ENCODE measurements around the gene CRB1.

The CRB1 gene

DNA sequence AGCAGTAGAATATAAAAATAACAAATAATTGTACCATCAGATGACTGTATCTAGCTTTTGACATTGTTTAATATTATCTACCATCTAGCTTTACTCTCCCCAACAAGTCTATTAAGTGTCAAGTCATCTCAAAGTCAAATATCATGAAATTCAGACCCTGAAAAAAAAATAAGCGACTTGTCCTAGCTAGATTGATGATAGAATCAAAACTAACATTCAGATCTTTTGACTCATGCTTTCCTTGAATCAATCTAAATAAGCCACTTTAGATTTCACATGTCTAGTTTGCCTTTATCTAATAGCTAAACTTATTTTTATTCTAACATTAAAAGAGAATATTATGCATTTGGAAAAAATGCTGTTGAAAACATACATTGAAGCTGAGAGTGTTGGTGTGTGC, 35.4 kb downstream of the CRB1 start:
- DNase-seq (ENCODE audit: low spot score): no peak

DNA sequence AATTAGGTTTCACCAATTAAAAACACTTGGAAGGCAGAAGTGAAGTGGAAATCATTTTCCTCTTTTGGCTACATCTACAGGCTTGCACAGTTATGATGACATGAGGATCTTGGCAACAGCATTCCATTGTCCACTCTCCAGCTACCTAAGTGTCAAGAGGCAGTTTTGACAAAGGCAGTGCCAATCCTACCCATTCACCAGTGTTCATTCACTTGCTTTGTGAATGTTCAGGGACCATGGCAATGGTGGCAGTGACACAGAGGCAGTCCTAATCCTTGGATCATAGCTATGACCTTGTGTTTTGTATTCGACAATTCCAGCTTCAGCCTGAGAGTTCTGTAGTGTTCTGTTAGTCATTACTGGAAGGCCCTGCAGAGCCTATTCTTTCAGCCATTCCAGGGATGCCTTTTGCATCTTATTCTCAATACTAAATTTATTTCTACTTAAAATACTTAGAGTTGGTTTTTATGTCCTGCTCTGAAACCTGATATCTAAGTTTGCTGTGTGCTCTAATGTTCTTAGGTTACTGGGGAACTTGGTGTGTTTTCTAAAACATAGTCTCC, 36.7 kb downstream of the CRB1 start:
- peak; percentile 14 for DNase-seq (ENCODE audit: low spot score)

DNA sequence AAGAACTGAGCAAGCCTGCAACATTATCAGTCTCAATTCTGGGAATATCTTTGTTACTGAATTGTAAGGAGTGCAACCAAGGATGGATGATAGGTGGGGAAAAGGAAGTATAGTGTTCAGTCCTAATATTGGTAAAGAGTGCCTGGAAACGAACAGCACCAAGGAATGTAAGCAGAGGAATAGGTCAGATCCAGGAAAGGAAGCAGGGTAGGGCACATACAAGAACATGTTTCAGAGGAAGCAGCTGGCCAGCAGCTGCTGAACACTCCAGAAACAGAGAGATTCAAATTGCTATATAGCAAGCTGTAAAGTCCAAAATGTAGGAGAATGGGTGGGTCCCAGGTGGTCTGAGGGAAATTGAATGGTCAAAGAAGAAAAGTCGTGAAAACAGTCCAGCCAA, 37.9 kb downstream of the CRB1 start:
- no peak for DNase-seq (ENCODE audit: low spot score)

DNA sequence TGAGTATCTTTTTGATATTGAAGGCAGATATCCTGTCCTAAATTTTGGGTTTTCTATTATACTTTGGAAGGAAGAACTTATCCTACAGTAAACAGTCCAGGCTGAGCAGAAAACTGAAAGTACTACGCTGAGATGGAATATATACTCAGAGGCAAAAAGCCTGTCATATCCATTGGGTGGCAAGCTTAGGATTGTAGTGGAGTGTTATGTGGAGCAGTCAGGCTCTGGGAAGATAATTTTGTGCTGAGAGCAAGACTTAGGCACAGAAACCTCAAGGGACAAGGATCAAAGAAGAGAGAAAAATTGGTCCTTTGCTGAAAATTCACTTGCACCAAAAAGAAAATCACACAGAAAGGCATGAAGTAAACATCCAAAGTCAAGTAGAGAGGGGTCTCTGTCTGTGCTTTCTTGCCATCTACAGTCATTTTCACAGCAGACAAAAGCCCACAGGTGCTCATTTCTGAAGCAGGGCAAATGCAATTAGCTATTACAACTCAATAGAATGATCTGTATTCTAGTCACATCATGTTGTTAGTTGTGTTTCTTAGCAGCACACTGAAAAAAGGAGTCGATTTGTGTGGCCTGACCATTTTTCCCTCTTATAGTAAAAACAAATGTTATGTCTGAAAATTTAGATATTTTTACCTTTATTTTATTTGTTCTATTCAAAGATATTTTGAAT, 38.5 kb downstream of the CRB1 start:
- no peak for DNase-seq (ENCODE audit: low spot score)

DNA sequence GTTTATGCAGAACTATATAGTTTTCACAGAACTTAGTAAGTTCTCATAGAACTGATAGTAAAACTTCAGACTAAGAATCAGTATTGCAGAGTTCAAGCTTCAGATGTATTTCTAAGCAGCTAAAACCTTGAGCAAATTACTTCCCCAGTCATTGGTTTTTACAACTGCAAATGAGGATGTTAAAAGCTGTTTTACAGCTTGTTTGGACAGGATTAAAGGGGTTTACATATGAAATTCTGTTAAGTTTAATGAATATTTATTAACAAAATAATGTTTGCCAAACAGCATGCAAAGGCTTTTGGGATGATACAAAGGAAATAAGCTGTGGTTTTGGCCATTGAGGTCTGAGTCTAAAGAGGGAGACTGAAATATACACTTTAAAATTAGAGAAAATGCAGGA, 39.1 kb downstream of the CRB1 start:
- no peak for DNase-seq (ENCODE audit: low spot score)

DNA sequence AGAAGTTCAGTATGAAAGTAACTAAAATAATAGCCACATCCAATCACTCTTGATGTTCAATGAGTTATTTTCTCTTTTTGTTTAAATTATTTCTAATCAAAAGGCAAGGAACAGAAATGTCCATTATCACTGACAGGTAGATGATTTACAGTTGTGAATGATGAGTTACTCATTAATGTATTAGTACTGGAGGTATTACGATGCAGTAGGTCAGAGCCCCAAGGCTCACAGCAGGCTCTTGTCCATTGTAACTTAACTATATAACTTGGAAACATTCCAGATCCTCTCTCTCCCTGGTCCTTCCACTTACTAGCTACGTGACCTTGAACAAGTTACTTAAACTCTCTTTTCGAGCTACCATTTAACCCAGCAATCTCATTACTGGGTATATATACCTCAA, 39.5 kb downstream of the CRB1 start:
- DNase-seq (ENCODE audit: low spot score): no peak

DNA sequence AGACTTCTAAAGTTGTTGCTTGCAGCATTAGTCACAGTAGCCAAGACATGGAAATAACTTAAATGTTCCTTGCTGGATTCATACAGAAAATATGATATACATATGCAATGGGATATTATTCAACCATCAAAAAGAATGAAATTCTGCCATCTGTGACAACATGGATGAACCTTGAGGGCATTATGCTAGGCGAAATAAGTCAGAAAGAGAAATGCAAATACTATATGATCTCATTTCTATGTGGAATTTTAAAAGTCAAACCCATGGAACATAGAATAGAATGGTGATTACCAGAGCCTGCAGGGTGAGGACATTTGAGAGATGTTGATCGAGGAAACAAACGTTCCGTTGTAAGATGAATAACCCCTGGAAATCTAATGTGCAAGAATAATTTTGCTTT, 43.0 kb downstream of the CRB1 start:
- no peak for DNase-seq (ENCODE audit: low spot score)

DNA sequence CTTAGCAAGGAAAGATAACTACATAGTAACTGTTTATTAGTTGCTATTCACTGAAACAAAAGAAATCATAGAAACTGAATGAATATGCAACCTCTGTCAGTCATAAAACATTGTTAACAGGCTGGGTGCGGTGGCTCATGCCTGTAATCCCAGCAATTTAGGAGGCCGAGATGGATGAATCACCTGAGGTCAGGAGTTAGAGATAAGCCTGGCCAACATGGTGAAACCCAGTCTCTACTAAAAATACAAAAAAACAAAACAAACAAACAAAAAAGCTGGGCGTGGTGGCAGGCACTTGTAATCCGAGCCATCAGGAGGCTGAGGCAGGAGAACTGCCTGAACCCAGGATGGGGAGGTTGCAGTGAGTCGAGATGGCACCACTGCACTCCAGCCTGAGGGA, 44.1 kb downstream of the CRB1 start:
- no peak for DNase-seq (ENCODE audit: low spot score)

DNA sequence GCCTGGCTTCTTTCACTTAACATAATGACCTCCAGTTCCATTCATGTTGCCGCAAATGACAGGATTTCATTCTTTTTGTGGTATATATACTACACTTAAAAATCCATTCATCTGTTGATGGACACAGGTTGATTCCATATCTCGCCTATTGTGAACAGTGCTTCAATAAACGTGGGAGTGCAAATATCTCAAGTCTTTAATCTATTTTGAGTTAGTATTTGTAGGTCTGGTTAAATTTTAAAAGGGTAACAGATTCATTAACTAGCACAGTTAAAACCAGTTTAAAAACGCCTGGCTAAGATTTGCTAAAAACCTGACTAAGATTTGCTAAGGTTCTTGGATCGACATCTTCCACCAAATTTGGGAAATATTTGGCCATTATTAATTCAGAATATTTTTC, 45.7 kb downstream of the CRB1 start:
- no peak for DNase-seq (ENCODE audit: low spot score)

DNA sequence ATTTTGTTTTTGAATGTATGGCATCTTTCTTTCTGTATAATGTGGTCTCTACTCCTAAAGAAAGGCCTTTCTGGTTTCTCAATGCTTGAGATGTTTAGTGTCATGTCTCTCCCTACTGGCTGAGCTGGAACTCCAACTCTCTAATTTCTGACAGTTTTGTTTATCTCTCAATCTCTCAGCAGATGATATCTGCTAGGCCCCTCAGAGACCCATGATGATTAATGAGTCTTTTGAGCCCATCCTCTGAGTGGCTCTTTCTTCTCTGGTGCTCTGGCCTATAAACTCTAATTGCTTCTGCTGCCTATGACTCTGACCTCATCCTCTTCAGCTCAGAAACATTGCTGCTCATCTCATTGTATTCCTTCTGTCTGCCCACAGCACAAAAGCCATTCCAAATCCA, 46.6 kb downstream of the CRB1 start:
- DNase-seq (ENCODE audit: low spot score): no peak

DNA sequence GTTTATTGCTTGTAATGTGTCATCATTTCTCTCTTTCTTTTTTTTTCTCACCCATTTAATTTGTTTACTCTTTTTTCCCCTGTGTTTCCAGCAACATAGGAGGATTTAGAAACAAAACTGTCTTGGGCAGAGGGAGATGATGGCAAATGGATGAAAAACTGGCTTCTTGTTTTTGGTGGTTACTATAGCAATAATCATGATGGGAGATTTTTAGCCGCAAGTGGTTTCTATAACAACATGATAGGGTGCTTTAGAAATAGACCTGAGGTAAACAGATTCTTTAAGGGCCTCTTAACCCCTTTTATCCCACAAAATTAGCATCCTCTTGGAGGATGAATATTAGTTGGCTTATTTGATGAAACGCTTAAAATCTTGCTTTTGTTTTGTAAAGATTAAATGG, 51.6 kb downstream of the CRB1 start:
- DNase-seq (ENCODE audit: low spot score): no peak

DNA sequence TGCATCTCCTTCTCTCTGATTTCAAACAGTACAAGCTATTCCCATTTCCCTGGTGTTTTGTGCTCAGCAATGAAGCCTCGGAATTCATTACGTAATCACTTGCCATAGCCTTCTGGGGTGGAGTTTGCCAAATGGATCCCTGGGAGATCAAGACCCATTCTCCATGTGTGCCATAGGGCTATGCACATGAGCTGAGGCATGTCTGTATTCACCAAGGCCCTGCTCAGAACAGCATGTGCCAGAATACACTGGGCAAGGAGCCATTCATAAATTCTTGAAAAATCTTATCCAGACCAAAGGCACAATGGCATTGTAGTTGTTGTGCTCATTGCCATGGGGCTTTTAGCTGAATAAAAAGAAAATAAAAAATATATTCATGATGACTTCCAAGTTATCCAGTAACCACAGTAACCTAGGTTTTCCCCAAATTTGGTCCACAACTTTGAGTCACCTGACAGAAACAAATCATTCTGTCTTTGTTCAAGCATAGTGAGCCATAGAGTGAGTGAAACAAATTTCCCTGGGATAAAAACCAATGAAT, 53.0 kb downstream of the CRB1 start:
- DNase-seq (ENCODE audit: low spot score): peak; percentile 72

DNA sequence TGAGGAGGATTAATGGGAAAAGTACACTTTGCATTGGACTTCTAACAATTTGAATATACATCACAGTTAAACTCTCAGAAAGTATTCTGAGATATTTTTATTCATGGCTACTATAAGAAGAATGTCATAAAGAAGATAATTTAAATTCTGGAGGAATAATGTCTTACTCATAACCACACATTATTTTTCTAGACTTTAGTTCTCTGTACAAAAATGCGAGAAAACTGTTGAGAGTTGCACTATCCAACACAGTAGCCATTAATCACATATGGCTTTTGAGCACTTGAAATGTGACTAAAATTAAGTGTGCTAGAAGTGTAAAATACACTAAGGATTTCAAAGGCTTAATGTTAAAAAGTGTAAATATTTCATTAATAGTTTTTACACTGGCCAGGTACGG, 53.8 kb downstream of the CRB1 start:
- DNase-seq (ENCODE audit: low spot score): no peak

DNA sequence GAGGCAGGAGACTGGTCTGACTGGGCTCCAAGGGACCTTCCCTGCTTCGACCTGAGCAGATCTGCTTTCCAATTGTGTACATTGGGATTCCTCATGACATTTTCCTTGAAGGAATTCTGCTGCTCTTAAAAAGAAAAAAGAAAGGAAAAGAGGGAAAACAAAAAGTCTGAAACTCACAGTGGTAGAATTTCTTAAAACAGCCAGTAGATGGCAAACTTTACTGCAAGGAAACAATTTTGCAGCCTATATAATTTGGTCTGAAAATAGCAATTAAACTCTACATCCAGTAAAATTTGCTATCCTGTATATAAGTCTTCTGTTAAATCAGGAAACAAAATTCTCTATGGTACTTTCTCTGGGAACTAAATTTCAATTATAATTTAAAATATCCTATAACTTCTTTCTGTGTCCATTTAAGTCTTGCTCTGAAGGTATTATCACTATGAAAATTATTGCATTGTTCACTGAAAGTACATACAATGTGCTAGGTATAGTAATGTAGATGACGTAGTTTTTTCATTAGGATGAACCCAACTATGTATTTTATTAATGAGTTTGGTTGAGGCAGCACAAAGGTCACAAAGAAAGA, 59.8 kb downstream of the CRB1 start:
- no peak for DNase-seq (ENCODE audit: low spot score)

DNA sequence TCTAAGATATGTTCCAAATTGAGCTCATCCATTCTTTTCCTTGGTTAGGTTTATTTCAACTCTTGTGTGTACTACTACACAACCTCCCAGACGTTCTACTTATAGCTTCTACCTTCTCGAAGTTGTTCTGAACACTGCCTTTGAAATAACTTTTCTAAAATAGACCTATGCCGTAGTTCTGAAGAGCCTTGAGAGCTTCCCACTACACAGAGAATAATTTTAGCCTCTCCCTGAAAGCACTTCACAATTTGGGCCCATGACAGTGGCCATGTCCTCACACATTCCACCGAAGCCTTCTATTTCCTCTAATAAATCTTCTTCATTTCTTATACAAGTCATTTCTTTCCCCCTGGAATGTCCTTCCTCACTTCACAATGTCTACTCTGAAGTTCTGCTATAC, 62.2 kb downstream of the CRB1 start:
- DNase-seq (ENCODE audit: low spot score): no peak

DNA sequence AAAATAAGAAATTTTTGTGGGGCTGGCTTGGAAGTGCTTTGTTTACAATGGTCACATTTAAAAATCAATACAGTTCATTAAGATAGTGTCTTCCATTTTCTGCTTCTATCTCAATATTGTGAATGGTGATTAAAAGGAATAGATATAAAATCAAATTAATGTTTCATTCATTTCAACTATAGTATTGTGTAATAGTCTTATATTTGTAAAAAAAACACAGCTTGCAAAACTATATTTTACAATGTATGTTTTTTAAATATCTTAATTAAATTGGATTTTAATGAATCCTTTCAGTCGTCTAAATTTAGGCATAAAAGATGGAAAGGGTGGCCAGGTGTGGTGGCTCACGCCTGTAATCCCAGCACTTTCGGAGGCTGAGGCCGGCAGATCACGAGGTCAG, 63.5 kb downstream of the CRB1 start:
- DNase-seq (ENCODE audit: low spot score): no peak

DNA sequence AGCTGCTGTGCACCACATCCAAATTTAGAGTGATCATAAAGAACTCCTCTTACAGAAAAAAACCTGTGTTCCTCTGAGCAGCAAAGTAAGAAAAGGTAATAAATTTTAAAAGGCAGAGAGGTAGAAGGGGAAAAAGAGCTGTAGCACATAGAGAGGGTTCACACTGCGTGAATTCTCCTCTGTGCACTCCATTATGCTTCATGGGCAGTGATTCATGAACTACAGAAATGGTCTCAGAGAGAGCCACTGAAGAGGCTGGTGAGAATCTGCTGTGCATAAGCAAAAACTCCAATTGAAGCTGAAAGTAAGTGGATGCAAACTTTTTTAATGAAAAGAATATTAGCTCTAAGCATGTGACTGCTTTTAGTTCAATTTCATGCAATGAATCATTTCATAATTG, 65.0 kb downstream of the CRB1 start:
- DNase-seq (ENCODE audit: low spot score): no peak

DNA sequence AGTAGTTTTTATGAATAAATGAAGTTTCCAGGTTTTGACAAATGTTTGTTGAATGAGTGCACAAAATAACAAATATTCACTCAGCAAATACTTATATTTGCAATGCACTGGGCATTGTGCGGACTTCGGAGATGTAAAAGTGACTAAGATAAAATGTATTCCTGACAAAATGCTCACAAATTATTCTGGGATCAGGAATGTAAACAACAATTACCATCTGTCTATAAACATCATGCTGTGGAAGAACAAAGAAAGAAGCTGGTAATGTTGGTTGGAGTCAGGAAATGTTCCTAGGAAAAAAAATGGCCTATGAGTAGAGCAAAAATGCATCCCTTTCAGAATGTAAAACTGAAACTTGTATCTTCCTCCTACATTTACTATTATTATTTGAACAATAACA, 68.5 kb downstream of the CRB1 start:
- DNase-seq (ENCODE audit: low spot score): no peak

DNA sequence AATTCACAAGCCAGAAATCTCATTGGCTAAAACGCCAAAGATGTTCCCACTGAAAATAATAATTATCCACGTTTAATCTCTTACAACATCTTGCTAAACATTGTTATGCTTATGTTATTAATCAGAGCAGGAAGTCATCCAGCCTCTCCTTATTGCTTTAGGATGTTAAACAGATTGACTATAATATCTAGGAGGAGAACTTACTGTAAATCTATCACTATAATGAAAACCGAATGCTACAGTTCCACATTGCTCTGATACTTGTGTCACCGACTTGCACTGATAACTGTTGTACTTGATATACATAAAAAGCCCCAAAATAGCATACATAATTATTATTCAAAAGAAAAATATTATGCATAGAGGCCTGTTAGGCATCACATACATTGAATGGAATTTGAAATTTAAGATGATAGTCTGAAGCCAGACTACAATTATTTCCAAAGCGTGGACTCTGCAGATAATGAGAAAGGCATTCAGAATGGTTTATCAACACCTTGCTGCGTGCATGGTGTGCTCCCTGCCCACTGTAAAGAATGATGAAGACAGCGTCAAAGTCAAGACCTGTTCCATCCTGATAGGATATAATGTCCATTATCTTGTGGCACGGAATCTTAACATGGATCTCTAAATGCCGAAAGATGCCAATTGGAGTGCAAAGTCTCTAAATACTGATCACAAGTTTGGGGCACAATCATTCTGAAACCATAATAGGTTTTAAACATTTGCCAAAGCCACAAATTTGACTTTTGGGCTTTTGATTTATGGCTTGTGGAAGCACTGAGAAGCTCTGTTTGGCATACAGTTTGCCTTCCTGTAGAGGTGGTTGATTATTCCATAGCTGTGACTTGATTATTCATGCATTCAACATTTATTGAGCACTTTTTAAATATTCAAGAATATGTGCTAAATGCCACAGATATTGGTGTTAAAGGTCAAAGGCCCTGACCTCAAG, 71.3 kb downstream of the CRB1 start:
- no peak for DNase-seq (ENCODE audit: low spot score)

DNA sequence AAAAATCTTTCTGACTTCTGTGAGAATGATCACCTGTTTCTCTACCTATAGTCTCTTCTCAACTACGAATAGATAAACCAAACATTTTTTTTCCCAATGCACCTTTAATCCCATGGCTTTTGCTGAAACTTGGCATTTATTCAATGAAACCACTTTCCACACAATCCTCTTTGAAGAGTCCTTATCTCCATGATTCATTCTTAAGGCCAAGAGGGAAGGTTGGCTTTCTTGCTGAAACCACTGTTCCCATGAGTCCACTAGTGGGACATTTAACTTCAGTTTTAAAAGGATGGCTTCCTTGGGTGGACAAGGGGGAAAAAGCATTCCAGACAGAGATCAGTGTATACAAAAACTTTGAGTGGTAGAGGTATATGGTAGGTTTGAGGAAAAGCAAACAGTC, 73.6 kb downstream of the CRB1 start:
- no peak for DNase-seq (ENCODE audit: low spot score)

DNA sequence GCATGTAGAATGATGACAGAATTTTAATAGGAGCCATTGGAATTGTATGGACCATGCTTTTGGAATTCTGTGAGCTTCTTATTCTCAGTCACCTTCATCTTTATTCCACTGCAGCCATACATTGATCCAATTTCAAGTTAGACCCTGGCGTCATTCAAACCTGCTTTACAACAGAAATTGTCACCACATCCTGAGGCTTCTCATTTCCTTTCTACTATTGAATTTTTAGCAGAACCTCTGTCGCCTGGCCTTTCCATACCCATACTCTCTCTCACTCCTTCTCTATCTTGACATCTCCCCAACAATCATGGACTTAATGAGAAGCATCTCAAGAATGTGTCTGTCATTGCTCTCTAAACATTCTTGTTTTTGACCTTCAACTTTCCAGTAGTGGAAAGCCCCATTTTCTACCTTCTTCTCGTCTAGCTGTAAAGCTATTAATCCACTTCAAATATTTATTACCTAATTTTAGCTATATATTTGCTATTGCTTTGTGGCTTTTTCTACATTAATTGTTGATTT, 74.1 kb downstream of the CRB1 start:
- DNase-seq (ENCODE audit: low spot score): no peak

DNA sequence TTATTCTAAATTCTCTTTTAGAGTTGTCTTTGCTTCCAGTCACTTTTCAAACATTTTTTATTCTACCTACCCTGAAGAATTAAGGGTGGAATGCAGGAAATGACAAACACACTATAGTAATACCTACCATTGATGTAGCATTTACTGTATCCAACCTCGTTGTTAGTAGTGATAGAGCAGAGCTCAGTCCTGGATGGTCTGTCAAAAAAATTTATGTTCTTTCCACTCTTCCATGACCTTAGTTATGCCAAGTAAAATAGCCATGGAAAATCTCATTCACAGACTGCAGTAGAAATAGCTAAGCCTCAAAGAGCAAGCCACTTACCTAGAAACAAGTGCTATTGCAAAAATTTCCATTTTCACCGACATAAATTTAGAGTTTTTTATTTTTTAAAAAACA, 74.6 kb downstream of the CRB1 start:
- no peak for DNase-seq (ENCODE audit: low spot score)

All from AG20443 (cell line).